ENCODE data around the gene BICRAL. TPM values are rescaled to one million over a fixed set of nuclear protein-coding genes. Genes with fewer than 3 reads are reported as not detected.
A peak's percentile ranks its signal among the peaks of the same experiment; 100 is the strongest.
"Not testable (repeated sequence)": the region's sequence is repeated elsewhere in the genome, so short reads cannot be mapped to it uniquely, and the experiment has no call there.

The BICRAL gene
- total RNA-seq, 2 experiments from 2014 or later: 10.6 to 10.7 TPM

GRCh38 chr6:42754759-42755158 lies 27.1 kb upstream of the BICRAL start:
- no peak for DNase-seq
- H3K27me3 Mint-ChIP-seq: no peaks in the 10 kb centered on the region
- peaks cover 12% of the 10 kb centered on the region for H3K36me3 Mint-ChIP-seq
- H3K27ac Mint-ChIP-seq: no peak overlapping the region
- H3K9me3 Mint-ChIP-seq: no peaks in the 10 kb centered on the region
- H3K4me1 Mint-ChIP-seq: peaks cover 9% of the 10 kb centered on the region
- no peak overlapping the region for H3K4me3 Mint-ChIP-seq

DNA sequence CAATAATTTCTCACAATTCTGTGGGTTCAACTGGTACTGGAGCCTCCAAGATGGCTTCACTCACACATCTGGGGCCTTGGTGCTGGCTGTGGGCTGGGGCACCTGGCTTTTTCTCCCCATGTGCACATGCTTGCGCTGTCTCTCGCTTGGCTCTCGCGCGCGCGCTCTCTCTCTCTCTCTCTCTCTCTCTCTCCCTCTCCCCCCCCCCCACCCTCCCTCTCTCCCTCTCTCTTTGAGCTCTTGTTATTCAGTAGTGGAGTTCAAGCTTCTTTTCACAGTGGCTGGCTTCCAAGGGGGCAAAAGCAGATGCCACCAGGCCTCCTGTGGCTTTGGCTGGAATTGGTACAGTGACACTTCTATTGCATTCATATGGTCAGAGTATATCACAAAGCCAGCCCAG lies 25.1 kb upstream of the BICRAL start:
- Mint-ChIP-seq H3K27ac (no peak overlapping the region), H3K27me3 (no peaks in the 10 kb centered on the region), H3K4me3 (no peak overlapping the region), H3K36me3 (peaks cover 12% of the 10 kb centered on the region), H3K9me3 (no peaks in the 10 kb centered on the region), H3K4me1 (peaks cover 6% of the 10 kb centered on the region)
- no peak for DNase-seq

DNA sequence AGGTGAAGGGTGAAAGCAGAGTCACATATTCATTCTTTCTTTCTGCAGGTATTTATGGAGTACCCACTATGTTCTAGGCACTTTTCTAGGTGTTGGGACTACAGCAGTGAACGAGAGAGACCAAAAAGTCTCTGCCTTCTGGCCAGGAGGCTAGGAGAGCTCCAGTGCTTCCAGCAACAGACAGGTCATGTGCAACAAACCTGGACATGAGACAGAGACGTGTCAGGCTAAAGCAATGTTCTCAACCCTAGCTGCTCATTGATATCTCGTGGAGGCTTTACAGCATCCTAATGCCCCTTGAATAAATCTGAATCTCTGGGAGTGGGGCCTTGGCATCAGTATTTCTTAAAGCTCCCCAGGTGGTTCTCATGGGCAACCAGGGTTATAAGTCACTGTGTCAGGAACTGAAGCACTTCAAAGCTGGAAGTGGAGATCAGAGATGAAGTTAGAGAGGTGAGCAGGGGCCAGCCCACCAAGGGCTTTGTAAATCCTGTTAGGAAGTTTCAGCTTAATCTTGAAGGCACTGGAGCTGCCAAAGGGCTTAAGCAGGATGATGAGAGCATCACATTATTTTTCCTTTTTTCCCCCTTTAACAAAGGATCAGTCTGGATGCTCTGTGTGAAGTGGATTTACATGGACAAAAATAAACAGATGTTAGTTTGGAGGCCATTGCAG lies 23.0 kb upstream of the BICRAL start:
- no peak overlapping the region for H3K27ac Mint-ChIP-seq
- peaks cover 10% of the 10 kb centered on the region for H3K36me3 Mint-ChIP-seq
- peaks cover 10% of the 10 kb centered on the region for H3K4me1 Mint-ChIP-seq
- H3K9me3 Mint-ChIP-seq: no peaks in the 10 kb centered on the region
- no peak overlapping the region for H3K4me3 Mint-ChIP-seq
- no peaks in the 10 kb centered on the region for H3K27me3 Mint-ChIP-seq
- no peak for DNase-seq

DNA sequence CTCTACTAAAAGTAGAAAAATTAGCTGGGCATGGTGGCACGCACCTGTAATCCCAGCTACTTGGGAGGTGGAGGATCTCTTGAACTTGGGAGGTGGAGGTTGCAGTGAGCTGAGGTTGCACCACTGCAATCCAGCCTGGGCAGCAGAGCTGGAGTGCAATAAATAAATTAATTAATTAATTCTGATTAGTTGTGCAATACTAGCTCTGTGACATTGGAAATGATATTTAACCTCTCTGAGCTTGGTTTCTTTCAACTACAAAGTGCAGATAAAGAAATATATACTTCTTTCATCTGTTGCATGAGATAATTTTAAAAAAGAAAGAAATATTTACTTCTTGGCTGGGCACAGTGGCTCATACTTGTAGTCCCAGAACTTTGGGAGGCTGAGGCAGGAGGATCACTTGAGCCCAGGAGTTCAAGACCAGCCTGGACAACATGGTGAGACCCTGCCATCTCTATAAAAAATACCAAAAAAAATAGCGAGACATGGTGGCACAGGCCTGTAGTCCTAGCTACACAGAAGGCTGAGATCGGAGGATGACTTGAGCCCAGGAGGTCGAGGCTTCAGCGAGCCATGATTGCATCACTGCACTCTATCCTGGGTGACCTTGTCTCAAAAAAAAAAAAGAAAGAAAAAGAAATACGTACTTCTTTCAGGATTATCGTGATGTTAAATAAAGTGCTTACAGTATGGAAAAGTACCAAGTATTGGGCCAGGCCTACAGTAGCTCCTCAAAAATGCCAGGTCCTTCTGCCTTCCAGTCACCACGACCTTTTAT lies 20.4 kb upstream of the BICRAL start:
- H3K9me3 Mint-ChIP-seq: no peaks in the 10 kb centered on the region
- peaks cover 13% of the 10 kb centered on the region for H3K4me1 Mint-ChIP-seq
- DNase-seq: no peak
- no peaks in the 10 kb centered on the region for H3K27me3 Mint-ChIP-seq
- H3K36me3 Mint-ChIP-seq: peaks cover 11% of the 10 kb centered on the region
- no peak overlapping the region for H3K4me3 Mint-ChIP-seq
- H3K27ac Mint-ChIP-seq: no peak overlapping the region

GRCh38 chr6:42762426-42762859 lies 19.4 kb upstream of the BICRAL start:
- H3K9me3 Mint-ChIP-seq: no peaks in the 10 kb centered on the region
- no peak for DNase-seq
- H3K36me3 Mint-ChIP-seq: peaks cover 18% of the 10 kb centered on the region
- peaks cover 13% of the 10 kb centered on the region for H3K4me1 Mint-ChIP-seq
- H3K27me3 Mint-ChIP-seq: no peaks in the 10 kb centered on the region
- H3K27ac Mint-ChIP-seq: no peak overlapping the region
- H3K4me3 Mint-ChIP-seq: no peak overlapping the region

- no peaks in the 10 kb centered on the region for H3K27me3 Mint-ChIP-seq
- H3K9me3 Mint-ChIP-seq: no peaks in the 10 kb centered on the region
- H3K36me3 Mint-ChIP-seq: peaks cover 22% of the 10 kb centered on the region
Observed at GRCh38 chr6:42762950-42763349, 18.9 kb upstream of the BICRAL start.

DNA sequence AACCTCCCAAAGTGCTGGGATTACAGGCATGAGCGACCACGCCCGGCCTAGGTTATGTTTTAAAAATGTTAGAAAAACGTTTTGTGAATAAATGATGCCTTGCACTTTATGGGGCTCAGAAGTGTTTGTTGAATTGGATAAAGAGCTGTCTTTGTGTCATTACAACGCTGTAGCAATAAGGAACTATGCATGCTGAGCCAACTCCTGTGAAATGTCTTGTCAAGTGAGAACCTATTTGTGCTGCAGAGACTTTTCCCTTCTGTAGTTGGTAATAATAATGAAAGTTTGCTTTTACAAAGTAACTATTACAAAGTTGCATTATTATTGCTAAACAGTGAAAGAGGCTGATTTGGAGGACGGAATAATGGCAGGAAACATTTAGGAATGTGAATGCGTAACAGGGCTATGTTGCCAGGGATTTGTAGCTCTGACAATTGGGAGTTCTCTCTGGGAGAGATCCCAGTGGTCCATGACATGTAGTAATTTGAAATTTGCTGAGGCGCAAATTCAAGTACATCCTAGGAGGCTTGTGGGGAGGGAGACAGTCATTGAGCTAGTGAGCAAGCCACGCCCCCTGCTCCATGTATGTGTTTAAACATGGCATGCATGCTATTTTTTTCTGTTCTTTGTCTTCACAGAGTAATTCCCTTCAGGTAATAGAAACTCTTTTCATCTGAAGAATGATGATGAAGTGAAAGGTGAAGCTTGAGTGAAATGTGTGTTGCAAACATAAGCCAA lies 16.8 kb upstream of the BICRAL start:
- Mint-ChIP-seq H3K4me3 (no peak overlapping the region), H3K36me3 (peaks cover 17% of the 10 kb centered on the region), H3K27me3 (no peaks in the 10 kb centered on the region), H3K4me1 (peaks cover 14% of the 10 kb centered on the region), H3K9me3 (no peaks in the 10 kb centered on the region), H3K27ac (no peak overlapping the region)
- DNase-seq: no peak

More at GRCh38 chr6:42762950-42763349, 18.9 kb upstream of the BICRAL start:
- H3K4me1 Mint-ChIP-seq: peaks cover 13% of the 10 kb centered on the region
- H3K4me3 Mint-ChIP-seq: no peak overlapping the region
- H3K27ac Mint-ChIP-seq: no peak overlapping the region
- no peak for DNase-seq

- H3K4me1 Mint-ChIP-seq: peaks cover 20% of the 10 kb centered on the region
- no peak overlapping the region for H3K27ac Mint-ChIP-seq
- H3K4me3 Mint-ChIP-seq: no peak overlapping the region
- H3K27me3 Mint-ChIP-seq: no peaks in the 10 kb centered on the region
- H3K9me3 Mint-ChIP-seq: peaks cover 1% of the 10 kb centered on the region
- DNase-seq: no peak
- peaks cover 21% of the 10 kb centered on the region for H3K36me3 Mint-ChIP-seq
Observed at GRCh38 chr6:42766163-42766670, 15.6 kb upstream of the BICRAL start.

GRCh38 chr6:42769051-42769450 lies 12.8 kb upstream of the BICRAL start:
- Mint-ChIP-seq H3K36me3 (peaks cover 20% of the 10 kb centered on the region), H3K9me3 (peaks cover 4% of the 10 kb centered on the region), H3K4me1 (peaks cover 34% of the 10 kb centered on the region), H3K27ac (no peak overlapping the region), H3K27me3 (no peaks in the 10 kb centered on the region), H3K4me3 (no peak overlapping the region)
- no peak for DNase-seq

DNA sequence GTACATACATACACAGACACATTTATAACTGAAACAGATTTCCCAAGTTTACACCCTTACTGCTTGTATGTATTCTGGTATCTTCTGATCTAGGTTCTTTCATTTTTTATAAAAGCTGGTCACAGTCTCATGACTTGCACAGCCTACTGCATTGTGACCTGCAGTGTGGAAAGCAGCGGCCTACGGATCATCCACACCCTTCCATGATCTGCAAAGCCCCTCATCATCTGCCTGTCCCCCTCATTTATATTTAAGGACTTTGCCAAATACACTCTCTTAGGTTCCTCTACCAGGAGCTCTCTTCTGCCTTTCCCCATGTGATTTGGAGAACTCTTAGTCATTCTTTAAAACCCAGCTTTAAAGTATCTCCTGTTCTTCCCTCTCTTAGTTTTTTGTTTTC lies 12.0 kb upstream of the BICRAL start:
- no peak for DNase-seq
- Mint-ChIP-seq H3K4me1 (peaks cover 42% of the 10 kb centered on the region), H3K36me3 (peaks cover 20% of the 10 kb centered on the region), H3K27ac (no peak overlapping the region), H3K9me3 (peaks cover 4% of the 10 kb centered on the region), H3K4me3 (no peak overlapping the region), H3K27me3 (no peaks in the 10 kb centered on the region)

- no peak for DNase-seq
- Mint-ChIP-seq H3K4me1 (peaks cover 48% of the 10 kb centered on the region), H3K27ac (peak overlapping the region; percentile 99), H3K9me3 (peaks cover 4% of the 10 kb centered on the region), H3K4me3 (peak overlapping the region; percentile 78), H3K36me3 (peaks cover 17% of the 10 kb centered on the region), H3K27me3 (no peaks in the 10 kb centered on the region)
Observed at GRCh38 chr6:42771741-42772100, 10.1 kb upstream of the BICRAL start.

DNA sequence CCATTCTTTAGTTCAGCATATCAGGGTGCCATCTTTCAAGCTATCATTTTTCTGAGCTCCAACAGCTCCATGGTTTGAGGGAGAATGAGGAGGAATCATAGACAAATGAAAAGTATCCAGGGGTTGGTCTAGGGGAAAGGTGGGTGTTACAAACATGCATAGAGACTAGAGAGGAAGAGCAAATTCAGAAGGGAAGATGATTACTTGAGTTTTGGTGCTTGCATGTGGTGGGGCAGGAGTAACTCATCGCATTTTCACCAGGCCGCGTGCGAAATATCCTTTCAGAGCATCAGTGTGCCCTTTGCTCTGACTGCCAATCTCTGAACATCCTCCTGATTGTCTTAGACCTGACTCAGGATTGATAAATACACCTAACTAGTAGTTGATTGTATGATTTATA lies 7.7 kb upstream of the BICRAL start:
- peak overlapping the region; percentile 98 for H3K27ac Mint-ChIP-seq
- H3K27me3 Mint-ChIP-seq: no peaks in the 10 kb centered on the region
- H3K36me3 Mint-ChIP-seq: peaks cover 10% of the 10 kb centered on the region
- H3K9me3 Mint-ChIP-seq: peaks cover 4% of the 10 kb centered on the region
- H3K4me1 Mint-ChIP-seq: peaks cover 64% of the 10 kb centered on the region
- peak; percentile 43 for DNase-seq
- H3K4me3 Mint-ChIP-seq: peak overlapping the region; percentile 54

GRCh38 chr6:42774821-42775487 lies 6.9 kb upstream of the BICRAL start:
- Mint-ChIP-seq H3K4me1 (peaks cover 68% of the 10 kb centered on the region), H3K4me3 (peak overlapping the region; percentile 54), H3K27ac (peak overlapping the region; percentile 98)
- not testable (repeated sequence) for H3K27me3 Mint-ChIP-seq, H3K9me3 Mint-ChIP-seq, H3K36me3 Mint-ChIP-seq
- DNase-seq: peak; percentile 45

- Mint-ChIP-seq H3K4me3 (no peak overlapping the region), H3K36me3 (peaks cover 2% of the 10 kb centered on the region), H3K27me3 (no peaks in the 10 kb centered on the region), H3K4me1 (peaks cover 61% of the 10 kb centered on the region), H3K9me3 (peaks cover 2% of the 10 kb centered on the region), H3K27ac (peak overlapping the region; percentile 77)
- no peak for DNase-seq
Observed at GRCh38 chr6:42777126-42777822, 4.6 kb upstream of the BICRAL start.
